H9 (cell line): ENCODE measurements around the gene LIN28B. TPM values are rescaled to one million over a fixed set of nuclear protein-coding genes. Genes with fewer than 3 reads are reported as not detected.

ENCODE experiments used
- DNase-seq: peaks from one replicate; pipeline ENCODE4 v3.0.0-alpha.2; 2017
- H2AFZ ChIP-seq: one replicate; pipeline ENCODE4 v1.6.1; 2013; ENCODE audit warnings: mild to moderate bottlenecking, low read length, control low read depth, moderate library complexity
- H2AK5ac ChIP-seq: 2 replicates; pipeline ENCODE4 v1.6.1; 2013; ENCODE audit warnings: low read length, control low read depth, mixed read lengths; ENCODE audit not compliant: insufficient read length
- H2BK120ac ChIP-seq: one replicate; pipeline ENCODE4 v1.6.1; 2013; ENCODE audit warnings: low read depth, mild to moderate bottlenecking, low read length, control low read depth, inconsistent platforms; ENCODE audit not compliant: poor library complexity, severe bottlenecking
- H2BK12ac ChIP-seq: 2 replicates; pipeline ENCODE4 v1.6.1; 2013; ENCODE audit warnings: low read length, control low read depth, mixed read lengths, low read depth; ENCODE audit not compliant: insufficient read length
- H2BK15ac ChIP-seq: 2 replicates; pipeline ENCODE4 v1.6.1; 2013; ENCODE audit warnings: low read depth, low read length, control low read depth
- H2BK20ac ChIP-seq: one replicate; pipeline ENCODE4 v1.6.1; 2013; ENCODE audit warnings: low read depth, mild to moderate bottlenecking, low read length, control low read depth, inconsistent platforms; ENCODE audit not compliant: poor library complexity, severe bottlenecking
- H2BK5ac ChIP-seq: 2 replicates; pipeline ENCODE4 v1.6.1; 2013; ENCODE audit warnings: low read length, control low read depth, mixed read lengths; ENCODE audit not compliant: insufficient read length
- H3K14ac ChIP-seq: 2 replicates; pipeline ENCODE4 v1.6.1; 2013; ENCODE audit warnings: low read length, control low read depth; ENCODE audit not compliant: insufficient read depth
- H3K18ac ChIP-seq: 2 replicates; pipeline ENCODE4 v1.6.1; 2013; ENCODE audit warnings: low read depth, mild to moderate bottlenecking, mixed read lengths, low read length, control low read depth; ENCODE audit not compliant: insufficient read length
- H3K23ac ChIP-seq: 2 replicates; pipeline ENCODE4 v1.6.1; 2013; ENCODE audit warnings: low read length, control low read depth, mixed read lengths, low read depth; ENCODE audit not compliant: insufficient read length
- H3K23me2 ChIP-seq: 2 replicates; pipeline ENCODE4 v1.6.1; 2013; ENCODE audit warnings: low read depth, mild to moderate bottlenecking, mixed read lengths, low read length, control low read depth; ENCODE audit not compliant: insufficient read length, poor library complexity, severe bottlenecking
- H3K27ac ChIP-seq: 2 replicates; pipeline ENCODE4 v1.5.1; 2013; ENCODE audit warnings: low read length, control low read depth, mixed read lengths, low read depth; ENCODE audit not compliant: insufficient read length
- H3K27me3 ChIP-seq: 2 replicates; pipeline ENCODE4 v1.6.1; 2013; ENCODE audit warnings: low read length, control low read depth, inconsistent platforms; ENCODE audit not compliant: insufficient read depth
- H3K4ac ChIP-seq: 2 replicates; pipeline ENCODE4 v1.6.1; 2013; ENCODE audit warnings: low read depth, mild to moderate bottlenecking, control low read depth, inconsistent platforms, low read length, moderate library complexity
- H3K4me1 ChIP-seq: 2 replicates; pipeline ENCODE4 v1.6.1; 2013; ENCODE audit warnings: low read length, control low read depth, inconsistent platforms; ENCODE audit not compliant: insufficient read depth
- H3K4me2 ChIP-seq: 2 replicates; pipeline ENCODE4 v1.6.1; 2013; ENCODE audit warnings: low read length, control low read depth, mixed read lengths; ENCODE audit not compliant: insufficient read length, insufficient read depth
- H3K56ac ChIP-seq: 2 replicates; pipeline ENCODE4 v1.6.1; 2013; ENCODE audit warnings: low read depth, mild to moderate bottlenecking, mixed read lengths, low read length, control low read depth; ENCODE audit not compliant: insufficient read length
- H3K79me1 ChIP-seq: 2 replicates; pipeline ENCODE4 v1.6.1; 2013; ENCODE audit warnings: low read depth, mild to moderate bottlenecking, moderate library complexity, low read length, control low read depth, inconsistent platforms; ENCODE audit not compliant: insufficient read depth, poor library complexity, severe bottlenecking
- H3K79me2 ChIP-seq: 2 replicates; pipeline ENCODE4 v1.6.1; 2013; ENCODE audit warnings: low read length, control low read depth, inconsistent platforms; ENCODE audit not compliant: insufficient read depth
- H3K9ac ChIP-seq: 2 replicates; pipeline ENCODE4 v1.6.1; 2013; ENCODE audit warnings: low read length, control low read depth, mixed read lengths; ENCODE audit not compliant: insufficient read length; ENCODE audit errors: extremely low read depth
- H3K9me3 ChIP-seq: one replicate; pipeline ENCODE4 v1.6.1; 2013; ENCODE audit warnings: low read depth, low read length, inconsistent platforms; ENCODE audit not compliant: control insufficient read depth
- H3T11ph ChIP-seq: one replicate; pipeline ENCODE4 v1.6.1; 2013; ENCODE audit warnings: mild to moderate bottlenecking, low read length, control low read depth, inconsistent platforms
- H4K20me1 ChIP-seq: one replicate; pipeline ENCODE4 v1.6.1; 2013; ENCODE audit not compliant: control insufficient read depth, insufficient read length, insufficient read depth
- H4K5ac ChIP-seq: 2 replicates; pipeline ENCODE4 v1.6.1; 2013; ENCODE audit warnings: low read depth, mild to moderate bottlenecking, mixed read lengths, low read length, control low read depth; ENCODE audit not compliant: insufficient read length
- H4K8ac ChIP-seq: replicated peaks from 2 replicates; pipeline ENCODE4 v1.6.1; 2013; ENCODE audit warnings: low read length, control low read depth, mixed read lengths, low read depth; ENCODE audit not compliant: insufficient read length
- H4K91ac ChIP-seq: 2 replicates; pipeline ENCODE4 v1.6.1; 2013; ENCODE audit warnings: low read depth, mild to moderate bottlenecking, moderate library complexity, mixed read lengths, low read length, control low read depth; ENCODE audit not compliant: insufficient read length
- H3K27ac Mint-ChIP-seq, 3 experiments: 2 replicates in 2 of 3; 3 replicates in 1 of 3; pipeline ENCODE4 v1.8.0; 2020 to 2021; ENCODE audit warnings: mixed read lengths in 3 of 3, mild to moderate bottlenecking in 1 of 3, moderate library complexity in 1 of 3
- H3K27me3 Mint-ChIP-seq: 2 replicates; pipeline ENCODE4 v1.8.0; 2021; ENCODE audit warnings: low read depth, mild to moderate bottlenecking, moderate library complexity, mixed read lengths
- H3K36me3 Mint-ChIP-seq, 3 experiments: 2 replicates in 2 of 3; 3 replicates in 1 of 3; pipeline ENCODE4 v1.8.0; 2020 to 2021; ENCODE audit warnings: low read depth in 3 of 3, mixed read lengths in 3 of 3; ENCODE audit not compliant: insufficient read depth in 1 of 3
- H3K4me1 Mint-ChIP-seq, 2 experiments: 2 replicates each; pipeline ENCODE4 v1.8.0; 2020; ENCODE audit warnings: mixed read lengths in 2 of 2
- H3K4me3 Mint-ChIP-seq, 2 experiments: 2 replicates in 1 of 2; 3 replicates in 1 of 2; pipeline ENCODE4 v1.8.0; 2020 to 2021; ENCODE audit warnings: mild to moderate bottlenecking in 2 of 2, mixed read lengths in 2 of 2, moderate library complexity in 1 of 2
- H3K9me3 Mint-ChIP-seq, 2 experiments: 2 replicates in 1 of 2; 3 replicates in 1 of 2; pipeline ENCODE4 v1.8.0; 2020; ENCODE audit warnings: mild to moderate bottlenecking in 2 of 2, mixed read lengths in 2 of 2, moderate library complexity in 1 of 2
- WGBS: extraction: QIAGEN DNeasy Blood & Tissue Kit; methylation state at CpG from one replicate; pipeline ENCODE4 v1.1.7; 2013; ENCODE audit warnings: missing lambda C conversion rate, low lambda C conversion rate, mixed read lengths; ENCODE audit not compliant: insufficient read length; ENCODE audit errors: extremely low coverage; 5-methylcytosine and 5-hydroxymethylcytosine counted together
- total RNA-seq: library from RNA; stranded (reverse); gene quantifications from 2 replicates; pipeline ENCODE4 v1.2.1, GENCODE V29; 2021
- TF ChIP-seq, protein P1 (sequence below): fragments of 200-600 bp; sonication (generic); conservative IDR thresholded peaks from 3 replicates; pipeline ENCODE4 v1.8.0; 2021; ENCODE audit warnings: antibody characterized with exemption, mild to moderate bottlenecking

Gene LIN28B
- total RNA-seq, 1 experiment from 2014 or later: 110 TPM

DNA sequence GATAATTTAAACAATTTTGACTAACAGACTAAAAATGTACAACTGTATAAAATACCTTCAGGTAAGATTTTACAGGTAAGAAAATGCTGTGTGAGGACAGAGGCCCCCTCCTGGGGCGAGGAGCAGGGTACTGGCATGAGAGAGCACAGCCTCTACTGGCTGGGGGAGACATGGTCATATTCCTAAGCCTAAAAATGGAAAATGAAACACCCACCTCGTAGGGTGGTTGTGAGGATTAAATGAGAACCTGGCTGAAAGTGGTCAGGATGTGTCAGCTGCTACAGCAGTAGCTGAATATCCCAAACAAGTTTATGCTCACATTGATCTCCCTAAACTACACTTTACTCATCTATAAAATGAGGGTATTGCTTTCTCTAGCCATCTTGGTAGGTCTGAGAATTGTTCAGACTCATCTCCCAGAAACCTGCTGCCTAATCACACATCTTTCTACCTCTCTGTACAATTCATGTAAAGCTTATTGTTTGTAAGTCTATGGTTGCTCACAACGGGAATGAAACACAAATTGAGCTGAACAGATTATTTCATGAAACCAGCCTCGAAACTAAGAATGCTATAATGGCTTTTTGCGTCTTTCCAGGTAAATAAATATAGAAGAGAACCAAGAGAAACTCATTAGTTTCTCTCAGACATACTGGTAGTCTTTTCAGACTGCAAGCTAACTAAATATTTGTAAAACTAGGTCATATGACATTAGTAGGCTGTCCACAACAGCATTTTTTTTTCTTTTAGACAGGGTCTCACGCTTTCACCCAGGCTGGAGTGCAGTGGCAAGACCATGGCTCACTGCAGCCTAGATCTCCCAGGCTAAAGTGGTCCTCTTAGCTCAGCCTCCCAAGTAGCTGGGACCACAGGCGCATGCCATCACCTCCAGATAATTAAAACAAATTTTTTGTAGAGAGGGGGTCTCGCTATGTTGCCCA lies 153.3 kb downstream of the LIN28B start:
- no peak overlapping the region for H3K27ac ChIP-seq
- H3K27me3 Mint-ChIP-seq: no peaks in the 10 kb centered on the region
- no peak overlapping the region for H2BK120ac ChIP-seq
- no peak overlapping the region for H3K4me2 ChIP-seq
- H2BK5ac ChIP-seq: no peak overlapping the region
- H4K8ac ChIP-seq: no peak overlapping the region
- H3K4me3 Mint-ChIP-seq: no peak overlapping the region
- no peak overlapping the region for H3K56ac ChIP-seq
- no peaks in the 10 kb centered on the region for H3K79me1 ChIP-seq
- no peak overlapping the region for H3T11ph ChIP-seq
- H3K9ac ChIP-seq: no peak overlapping the region
- H3K79me2 ChIP-seq: no peaks in the 10 kb centered on the region
- WGBS: no CpG with 5 or more reads among the region's 8 CpGs
- H3K4me1 ChIP-seq: no peaks in the 10 kb centered on the region
- no peak overlapping the region for H2BK20ac ChIP-seq
- H3K27me3 ChIP-seq: no peaks in the 10 kb centered on the region
- TF ChIP-seq, protein P1, sequence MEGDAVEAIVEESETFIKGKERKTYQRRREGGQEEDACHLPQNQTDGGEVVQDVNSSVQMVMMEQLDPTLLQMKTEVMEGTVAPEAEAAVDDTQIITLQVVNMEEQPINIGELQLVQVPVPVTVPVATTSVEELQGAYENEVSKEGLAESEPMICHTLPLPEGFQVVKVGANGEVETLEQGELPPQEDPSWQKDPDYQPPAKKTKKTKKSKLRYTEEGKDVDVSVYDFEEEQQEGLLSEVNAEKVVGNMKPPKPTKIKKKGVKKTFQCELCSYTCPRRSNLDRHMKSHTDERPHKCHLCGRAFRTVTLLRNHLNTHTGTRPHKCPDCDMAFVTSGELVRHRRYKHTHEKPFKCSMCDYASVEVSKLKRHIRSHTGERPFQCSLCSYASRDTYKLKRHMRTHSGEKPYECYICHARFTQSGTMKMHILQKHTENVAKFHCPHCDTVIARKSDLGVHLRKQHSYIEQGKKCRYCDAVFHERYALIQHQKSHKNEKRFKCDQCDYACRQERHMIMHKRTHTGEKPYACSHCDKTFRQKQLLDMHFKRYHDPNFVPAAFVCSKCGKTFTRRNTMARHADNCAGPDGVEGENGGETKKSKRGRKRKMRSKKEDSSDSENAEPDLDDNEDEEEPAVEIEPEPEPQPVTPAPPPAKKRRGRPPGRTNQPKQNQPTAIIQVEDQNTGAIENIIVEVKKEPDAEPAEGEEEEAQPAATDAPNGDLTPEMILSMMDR: no peak
- H4K91ac ChIP-seq: no peak overlapping the region
- H3K23me2 ChIP-seq: no peaks in the 10 kb centered on the region
- H3K4me1 Mint-ChIP-seq: peaks cover 0 to 2% of the 10 kb centered on the region in 2 experiments; a peak in 1 of 4 replicates
- H3K9me3 Mint-ChIP-seq: no peaks in the 10 kb centered on the region
- no peak overlapping the region for H2BK12ac ChIP-seq
- H3K36me3 Mint-ChIP-seq: no peaks in the 10 kb centered on the region
- no peak overlapping the region for H2AFZ ChIP-seq
- H3K18ac ChIP-seq: no peak overlapping the region
- no peak overlapping the region for H2BK15ac ChIP-seq
- H3K23ac ChIP-seq: no peak overlapping the region
- no peak overlapping the region for H3K27ac Mint-ChIP-seq
- DNase-seq: no peak
- H2AK5ac ChIP-seq: no peak overlapping the region
- H3K14ac ChIP-seq: no peak overlapping the region
- no peak overlapping the region for H3K4ac ChIP-seq
- H3K9me3 ChIP-seq: no peaks in the 10 kb centered on the region
- H4K5ac ChIP-seq: no peak overlapping the region
- H4K20me1 ChIP-seq: no peaks in the 10 kb centered on the region
